ENCODE data around the gene HSPA4. TPM values are rescaled to one million over a fixed set of nuclear protein-coding genes. Genes with fewer than 3 reads are reported as not detected.

Gene HSPA4
- total and polyA plus RNA-seq, 2 donors (not counting 1 experiment from before 2014, with no cell fraction given): 18.1 to 95.0 TPM

- ChIA-PET CTCF (interaction anchor here (0.6 to 0.7 kb wide), 2 partner anchors 123 to 463 kb away, joined by 3 to 4 read pairs; no protein-coding TSS in a partner anchor), POLR2A (no interaction called here)
- TF ChIP-seq CTCF (IDR thresholded peaks at IDR 0.05): no peak
- TF ChIP-seq EZH2 (IDR thresholded peaks at IDR 0.05; ENCODE audit: borderline replicate concordance, insufficient read depth, low read depth, low read length, poor library complexity, severe bottlenecking): no peak
- Histone ChIP-seq H3K9me3 (ENCODE audit: control extremely low read depth in 1 of 3, control insufficient read depth in 2 of 3, insufficient read depth in 1 of 3, low read length in 2 of 3) (no peaks in the 10 kb centered on the region), H3K36me3 (replicated peaks in 1 of 2; ENCODE audit: control extremely low read depth in 1 of 2, control insufficient read depth in 1 of 2, extremely low read depth in 1 of 2, insufficient read depth in 2 of 2, low read length in 1 of 2) (peaks cover 0 to 22% of the 10 kb centered on the region in 2 experiments), H3K9ac (ENCODE audit: low read length) (no peak overlapping the region), H4K20me1 (ENCODE audit: control insufficient read depth, insufficient read depth, low read length, poor library complexity, severe bottlenecking) (peaks cover 69% of the 10 kb centered on the region), H3K4me1 (ENCODE audit: control insufficient read depth in 2 of 2, insufficient read depth in 2 of 2, low read length in 2 of 2) (peaks cover 16 to 20% of the 10 kb centered on the region in 2 donors), H2AFZ (ENCODE audit: insufficient read depth, low read depth, low read length, poor library complexity, severe bottlenecking) (no peak overlapping the region), H3K4me3 (ENCODE audit: control extremely low read depth in 1 of 5, extremely low read depth in 1 of 5, insufficient read depth in 1 of 5, low read depth in 2 of 5, low read length in 4 of 5) (no peak overlapping the region), H3K27me3 (replicated peaks in 1 of 4; ENCODE audit: control extremely low read depth in 1 of 4, control insufficient read depth in 3 of 4, insufficient read depth in 4 of 4, low read length in 3 of 4) (no peaks in the 10 kb centered on the region), H3K4me2 (replicated peaks; ENCODE audit: low read depth, low read length, poor library complexity, severe bottlenecking) (peak overlapping the region; percentile 5), H3K79me2 (ENCODE audit: control insufficient read depth, insufficient read depth, low read length) (peaks cover 96% of the 10 kb centered on the region), H3K27ac (ENCODE audit: low read length in 2 of 2) (peak overlapping the region in 1 of 2 donors; percentile 58)
- Mint-ChIP-seq H3K4me3 (no peak overlapping the region), H3K27ac (no peak overlapping the region), H3K4me1 (peaks cover 37% of the 10 kb centered on the region), H3K9me3 (ENCODE audit: insufficient read depth) (no peaks in the 10 kb centered on the region), H3K27me3 (no peaks in the 10 kb centered on the region)
- DNase-seq: no peak
- intact Hi-C loops (cut with micrococcal nuclease): no loop called here
- no peak for ATAC-seq (ENCODE audit: low read depth)
- WGBS (ENCODE audit: insufficient coverage): no CpG with 5 or more reads among the region's 1 CpG
These were observed 10.5 kb downstream of the HSPA4 start for GRCh38 chr5:133062276-133062675.

DNA sequence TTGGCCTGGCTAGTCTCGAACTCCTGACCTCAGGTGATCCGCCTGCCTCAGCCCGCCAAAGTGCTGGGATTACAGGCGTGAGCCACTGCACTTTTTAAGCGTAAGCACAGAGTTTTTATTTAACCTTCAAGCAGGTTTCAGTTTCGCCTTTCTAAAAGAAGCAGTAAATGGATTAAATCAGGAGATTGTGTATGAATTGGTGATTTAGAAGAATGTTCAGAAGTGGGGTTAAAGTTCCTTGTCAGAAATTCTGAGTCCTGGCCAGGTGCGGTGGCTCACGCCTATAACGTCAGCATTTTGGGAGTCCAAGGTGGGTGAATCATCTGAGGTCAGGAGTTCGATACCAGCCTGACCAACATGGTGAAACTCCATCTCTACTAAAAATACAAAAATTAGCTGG is 12.2 kb downstream of the HSPA4 start:
- Mint-ChIP-seq H3K9me3 (ENCODE audit: insufficient read depth) (no peaks in the 10 kb centered on the region), H3K4me3 (no peak overlapping the region), H3K27me3 (no peaks in the 10 kb centered on the region), H3K4me1 (peaks cover 27% of the 10 kb centered on the region), H3K27ac (peak overlapping the region; percentile 6)
- ChIA-PET POLR2A (interaction anchor here (0.6 kb wide), 1 partner anchor 29 kb away, joined by 5 read pairs; no protein-coding TSS in a partner anchor), CTCF (no interaction called here)
- H4K20me1 ChIP-seq (ENCODE audit: control insufficient read depth, insufficient read depth, low read length, poor library complexity, severe bottlenecking): peaks cover 63% of the 10 kb centered on the region
- WGBS (ENCODE audit: insufficient coverage): 96% methylated on average over 3 of the region's 10 CpGs
- H3K27me3 ChIP-seq (replicated peaks in 1 of 4; ENCODE audit: control extremely low read depth in 1 of 4, control insufficient read depth in 3 of 4, insufficient read depth in 4 of 4, low read length in 3 of 4): no peaks in the 10 kb centered on the region
- peaks cover 4 to 39% of the 10 kb centered on the region in 2 experiments for H3K36me3 ChIP-seq (replicated peaks in 1 of 2; ENCODE audit: control extremely low read depth in 1 of 2, control insufficient read depth in 1 of 2, extremely low read depth in 1 of 2, insufficient read depth in 2 of 2, low read length in 1 of 2)
- no peak overlapping the region for H3K27ac ChIP-seq (ENCODE audit: low read length in 2 of 2)
- H3K79me2 ChIP-seq (ENCODE audit: control insufficient read depth, insufficient read depth, low read length): peaks cover 97% of the 10 kb centered on the region
- no peak for TF ChIP-seq CTCF (IDR thresholded peaks at IDR 0.05)
- no peak for DNase-seq
- no peak overlapping the region for H2AFZ ChIP-seq (ENCODE audit: insufficient read depth, low read depth, low read length, poor library complexity, severe bottlenecking)
- H3K9ac ChIP-seq (ENCODE audit: low read length): no peak overlapping the region
- no peak overlapping the region for H3K4me3 ChIP-seq (ENCODE audit: control extremely low read depth in 1 of 5, extremely low read depth in 1 of 5, insufficient read depth in 1 of 5, low read depth in 2 of 5, low read length in 4 of 5)
- H3K4me1 ChIP-seq (ENCODE audit: control insufficient read depth in 2 of 2, insufficient read depth in 2 of 2, low read length in 2 of 2): peaks cover 9 to 10% of the 10 kb centered on the region in 2 donors
- intact Hi-C loops (cut with micrococcal nuclease): no loop called here
- no peak overlapping the region for H3K4me2 ChIP-seq (replicated peaks; ENCODE audit: low read depth, low read length, poor library complexity, severe bottlenecking)
- H3K9me3 ChIP-seq (ENCODE audit: control extremely low read depth in 1 of 3, control insufficient read depth in 2 of 3, insufficient read depth in 1 of 3, low read length in 2 of 3): no peaks in the 10 kb centered on the region
- ATAC-seq (ENCODE audit: low read depth): no peak

All from B cell (primary cell).